ENCODE data around the gene BTN1A1.

GRCh38 chr6:26472549-26473290 lies 27.4 kb upstream of the BTN1A1 start:
- TF ChIP-seq CTCF (IDR thresholded peaks at IDR 0.05) (no peak), EP300 (IDR thresholded peaks at IDR 0.05) (no peak), POLR2AphosphoS5 (IDR thresholded peaks at IDR 0.05) (no peak)
